ENCODE data around the gene BAD.

Gene BAD

DNA sequence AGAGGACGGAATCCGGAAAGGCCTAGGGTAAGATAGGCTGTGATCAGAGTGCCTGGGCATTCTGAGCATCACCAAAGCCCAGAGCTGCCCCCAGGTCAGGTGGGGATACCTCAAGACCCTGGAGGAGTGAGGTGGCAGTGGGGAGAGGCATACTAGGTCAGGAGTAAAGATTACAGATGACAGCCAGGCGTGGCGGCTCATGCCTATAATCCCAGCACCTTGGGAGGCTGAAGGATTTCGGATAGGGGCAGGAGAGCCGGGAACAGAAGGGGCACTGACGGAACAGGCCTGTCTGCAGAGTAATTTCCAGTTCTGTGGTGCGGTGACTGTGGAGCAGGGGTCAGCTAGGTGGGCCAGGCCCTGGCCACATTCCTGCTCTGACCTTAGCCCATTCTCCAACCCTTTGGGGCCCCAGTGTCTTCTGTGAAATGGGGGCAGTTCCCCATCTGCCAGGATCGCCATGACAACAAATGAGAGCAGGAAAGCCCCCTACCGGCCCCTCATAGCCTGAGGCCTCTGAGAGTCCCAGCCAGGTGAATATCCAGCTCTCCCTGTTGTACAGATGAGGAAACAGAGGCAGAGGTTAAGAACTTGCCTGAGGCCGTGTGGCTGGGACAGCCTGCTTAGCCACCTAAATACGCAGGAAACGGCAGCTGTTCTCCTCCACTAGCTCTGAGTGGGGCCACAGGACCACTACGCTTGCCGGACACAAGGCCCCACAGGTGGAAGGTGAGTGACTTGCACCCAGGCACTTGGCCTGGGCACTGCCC is 9.2 kb downstream of the BAD start:
- DNase-seq = no peak

DNA sequence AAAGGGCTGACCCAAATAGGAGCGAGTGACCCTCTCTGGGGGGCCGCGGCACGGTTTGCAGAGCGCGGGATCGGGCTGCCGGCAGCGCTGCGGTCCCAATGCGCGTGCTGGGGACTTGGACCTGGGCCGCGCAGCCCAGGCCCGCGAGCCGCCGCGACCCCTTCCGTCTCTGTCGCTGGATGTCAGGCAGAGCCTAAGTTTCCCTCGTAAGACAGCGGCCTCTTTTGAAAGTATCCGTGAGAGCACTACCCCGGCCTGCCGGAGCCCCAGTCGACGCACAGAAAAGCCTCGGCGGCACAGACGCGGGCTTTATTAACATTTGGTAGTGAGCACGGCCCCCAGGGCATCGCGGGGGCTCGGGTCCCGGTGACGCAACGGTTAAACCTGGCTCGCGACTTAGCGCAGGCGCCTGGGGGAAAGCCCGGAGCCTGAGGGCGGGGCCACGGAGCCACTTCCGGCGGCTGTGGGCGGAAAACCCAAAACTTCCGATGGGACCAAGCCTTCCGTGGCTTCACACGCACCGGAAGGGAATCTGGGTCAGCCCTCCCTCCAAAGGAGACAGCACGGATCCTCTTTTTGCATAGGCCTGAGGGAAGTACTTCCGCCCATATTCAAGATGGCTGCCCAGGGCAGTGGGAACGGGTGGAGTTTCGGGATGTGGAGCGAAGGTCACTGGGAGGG is 14.8 kb downstream of the BAD start:
- DNase-seq = peak; percentile 95

DNA sequence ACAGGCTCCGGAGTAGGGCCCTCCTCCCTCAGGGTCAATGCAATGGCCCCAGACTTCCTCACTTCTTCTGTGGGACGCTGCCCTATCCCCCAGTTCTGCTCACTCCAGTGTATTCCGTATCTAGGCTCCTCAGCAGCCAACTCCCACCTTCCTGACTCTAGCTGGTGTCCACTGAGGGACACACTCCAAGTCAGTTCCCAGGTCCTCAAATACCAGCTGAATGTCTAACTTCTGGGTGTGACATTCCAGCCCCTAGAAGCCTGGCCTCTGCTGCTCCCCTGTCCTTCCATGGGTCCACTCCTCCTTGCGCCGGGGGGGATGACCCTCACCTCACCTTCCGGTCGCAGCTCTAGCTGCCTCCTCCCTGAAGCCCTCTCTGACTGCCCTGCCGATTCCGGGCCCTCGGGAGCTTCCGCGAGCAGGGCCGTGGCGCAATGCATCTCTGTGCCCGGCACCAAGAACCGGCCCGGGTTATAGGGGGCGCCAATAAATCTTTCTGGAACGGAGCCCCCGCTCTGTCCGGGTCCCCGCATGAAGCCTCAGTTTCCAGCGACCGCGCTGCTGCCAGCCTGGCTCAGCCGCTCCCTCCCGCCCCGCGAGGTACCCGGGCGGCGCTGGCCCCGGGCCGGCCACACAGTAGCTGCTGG is 15.4 kb downstream of the BAD start:
- DNase-seq = no peak

DNA sequence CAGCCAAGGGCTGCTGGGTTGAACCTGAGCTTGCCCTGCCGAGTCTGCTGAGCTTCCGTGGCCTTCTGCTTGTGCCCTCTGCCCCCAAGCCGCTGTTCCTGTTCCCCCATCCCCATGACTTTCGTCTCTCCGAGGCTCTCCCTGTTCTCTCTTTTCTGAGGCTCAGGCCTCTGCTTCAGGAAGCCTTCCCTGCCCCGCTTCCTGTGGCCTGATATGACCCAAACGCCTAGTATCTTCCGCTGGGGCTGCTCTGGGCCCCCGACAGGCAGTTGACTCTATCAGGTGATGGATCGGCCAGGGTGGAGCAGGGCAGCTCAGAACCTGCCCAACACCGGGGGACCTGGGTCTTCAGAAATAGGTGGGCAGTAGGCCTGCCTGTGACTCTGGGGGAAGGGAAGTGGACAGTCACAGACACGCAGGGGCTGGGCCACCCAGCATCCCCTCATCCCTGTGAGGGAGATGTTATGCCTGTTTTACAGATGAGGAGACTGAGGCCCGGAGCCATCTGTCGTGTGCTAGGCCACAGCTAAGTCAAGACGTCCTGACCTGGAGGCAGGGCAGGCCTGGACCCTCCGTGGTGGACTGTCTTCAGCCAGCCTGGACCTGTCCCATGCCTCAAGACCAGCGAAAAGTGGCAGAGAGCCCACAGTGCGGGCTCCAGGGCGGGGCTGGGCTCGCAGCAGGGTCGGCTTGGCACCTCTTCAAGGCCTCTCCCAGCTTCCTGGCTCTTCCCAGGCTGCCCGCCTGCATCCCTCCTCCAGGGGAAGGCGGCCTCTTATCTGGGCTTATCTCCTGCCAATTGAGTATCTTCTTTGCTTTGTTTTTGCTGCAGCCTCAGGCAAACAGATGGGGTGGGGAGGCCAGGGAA is 16.2 kb downstream of the BAD start:
- DNase-seq = peak; percentile 68

DNA sequence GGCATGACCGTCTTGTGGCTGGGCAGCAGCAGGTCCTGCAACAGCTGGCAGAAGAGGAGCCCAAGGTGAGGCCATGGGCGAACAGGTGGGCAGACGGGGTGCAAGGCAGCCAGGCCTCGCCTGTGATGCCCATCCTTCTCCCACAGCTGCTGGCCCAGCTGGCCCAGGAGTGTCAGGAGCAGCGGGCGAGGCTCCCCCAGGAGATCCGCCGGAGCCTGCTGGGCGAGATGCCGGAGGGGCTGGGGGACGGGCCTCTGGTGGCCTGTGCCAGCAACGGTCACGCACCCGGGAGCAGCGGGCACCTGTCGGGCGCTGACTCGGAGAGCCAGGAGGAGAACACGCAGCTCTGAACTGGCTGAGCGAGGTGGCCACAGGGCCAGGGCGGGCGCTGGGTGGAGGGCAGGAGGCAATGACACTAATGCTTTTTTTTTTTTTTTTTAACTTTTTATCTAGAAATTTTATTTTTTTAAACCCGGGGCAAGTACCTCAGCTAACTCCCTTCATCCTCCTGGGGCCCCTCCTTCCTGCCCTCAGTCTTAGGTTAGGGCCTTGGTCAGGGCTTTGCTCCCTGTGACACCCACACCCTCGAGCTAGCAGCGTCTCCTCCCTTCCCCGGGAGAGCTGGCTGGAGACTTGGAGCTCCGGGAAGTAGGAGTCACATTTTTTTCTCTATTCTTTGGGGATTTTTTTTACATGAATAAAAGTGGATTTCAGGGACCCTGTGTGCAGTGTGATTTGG is 17.1 kb downstream of the BAD start:
- no peak for DNase-seq

DNA sequence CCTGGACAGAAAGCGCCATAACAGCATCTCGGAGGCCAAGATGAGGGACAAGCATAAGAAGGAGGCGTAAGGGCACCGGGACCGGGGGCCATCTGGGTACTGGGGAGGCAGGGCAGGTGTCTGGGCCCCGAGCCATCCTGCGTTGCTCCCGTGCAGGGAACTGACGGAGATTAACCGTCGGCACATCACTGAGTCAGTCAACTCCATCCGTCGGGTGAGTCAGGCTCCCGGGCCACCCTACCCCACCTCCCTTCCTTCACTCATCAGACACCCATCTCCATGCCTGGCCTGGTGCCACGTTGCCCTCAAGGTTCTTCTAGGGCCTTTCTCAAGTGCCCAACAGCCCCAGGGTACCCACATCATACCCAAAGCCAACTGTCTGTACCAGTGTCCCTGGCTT is 18.1 kb downstream of the BAD start:
- no peak for DNase-seq

- no peak for DNase-seq
These were observed 19.0 kb downstream of the BAD start for GRCh38 chr11:64265176-64266160.

GRCh38 chr11:64264371-64264852 is 20.1 kb downstream of the BAD start:
- no peak for DNase-seq

- no peak for DNase-seq
These were observed 20.5 kb downstream of the BAD start for GRCh38 chr11:64263947-64264317.

- no peak for DNase-seq
These were observed 21.2 kb downstream of the BAD start for GRCh38 chr11:64263021-64263946.

DNA sequence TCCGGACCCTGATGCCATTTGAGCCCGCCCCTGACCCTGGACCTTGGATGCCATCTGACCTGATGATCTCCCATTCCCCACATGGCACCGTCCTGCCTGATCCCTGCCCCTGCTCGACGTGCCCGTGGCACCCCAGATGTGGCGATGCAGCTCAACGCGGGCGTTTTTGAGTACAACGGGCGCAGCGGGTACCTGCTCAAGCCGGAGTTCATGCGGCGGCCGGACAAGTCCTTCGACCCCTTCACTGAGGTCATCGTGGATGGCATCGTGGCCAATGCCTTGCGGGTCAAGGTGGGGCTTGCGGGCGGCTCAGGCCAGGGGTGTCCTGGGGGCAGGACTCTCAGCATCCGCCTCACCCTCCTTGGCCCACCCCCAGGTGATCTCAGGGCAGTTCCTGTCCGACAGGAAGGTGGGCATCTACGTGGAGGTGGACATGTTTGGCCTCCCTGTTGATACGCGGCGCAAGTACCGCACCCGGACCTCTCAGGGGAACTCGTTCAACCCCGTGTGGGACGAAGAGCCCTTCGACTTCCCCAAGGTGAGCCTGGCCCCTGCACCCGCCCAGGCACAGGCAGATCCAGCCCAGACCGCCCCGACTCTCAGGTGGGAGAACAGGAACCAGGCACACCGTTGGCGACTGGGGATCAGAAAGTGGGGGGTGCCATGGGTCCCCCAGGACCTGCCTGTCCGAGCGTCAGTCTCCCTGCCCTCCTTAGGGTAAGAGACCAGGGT is 22.0 kb downstream of the BAD start:
- DNase-seq = no peak

GRCh38 chr11:64261556-64262080 is 22.8 kb downstream of the BAD start:
- DNase-seq = no peak

GRCh38 chr11:64260147-64260708 is 24.2 kb downstream of the BAD start:
- no peak for DNase-seq

DNA sequence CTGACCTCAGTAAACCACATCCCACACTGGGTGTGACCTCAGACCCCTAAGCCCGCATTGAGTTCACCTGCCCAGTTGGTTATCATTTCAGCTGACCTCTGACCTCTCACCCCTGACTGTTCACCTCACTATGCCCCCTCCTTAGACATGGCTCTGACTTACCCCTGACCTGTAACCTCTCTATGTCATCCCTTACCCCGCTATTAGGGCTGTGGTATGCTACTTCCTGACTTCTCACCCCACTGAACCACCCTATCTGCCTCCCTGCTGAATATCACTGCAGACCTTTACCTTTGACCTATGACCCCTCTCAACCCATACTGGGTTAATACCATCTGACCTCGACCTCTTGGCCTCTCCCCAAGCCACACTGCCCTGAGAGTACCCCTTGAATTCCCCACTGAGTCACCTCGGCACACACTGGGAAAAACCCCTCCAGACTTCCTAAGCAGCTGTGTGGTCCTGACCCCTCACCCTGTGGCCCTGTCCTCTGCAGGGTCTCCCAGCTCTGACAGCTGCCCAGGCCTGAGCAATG is 24.9 kb downstream of the BAD start:
- DNase-seq = no peak

DNA sequence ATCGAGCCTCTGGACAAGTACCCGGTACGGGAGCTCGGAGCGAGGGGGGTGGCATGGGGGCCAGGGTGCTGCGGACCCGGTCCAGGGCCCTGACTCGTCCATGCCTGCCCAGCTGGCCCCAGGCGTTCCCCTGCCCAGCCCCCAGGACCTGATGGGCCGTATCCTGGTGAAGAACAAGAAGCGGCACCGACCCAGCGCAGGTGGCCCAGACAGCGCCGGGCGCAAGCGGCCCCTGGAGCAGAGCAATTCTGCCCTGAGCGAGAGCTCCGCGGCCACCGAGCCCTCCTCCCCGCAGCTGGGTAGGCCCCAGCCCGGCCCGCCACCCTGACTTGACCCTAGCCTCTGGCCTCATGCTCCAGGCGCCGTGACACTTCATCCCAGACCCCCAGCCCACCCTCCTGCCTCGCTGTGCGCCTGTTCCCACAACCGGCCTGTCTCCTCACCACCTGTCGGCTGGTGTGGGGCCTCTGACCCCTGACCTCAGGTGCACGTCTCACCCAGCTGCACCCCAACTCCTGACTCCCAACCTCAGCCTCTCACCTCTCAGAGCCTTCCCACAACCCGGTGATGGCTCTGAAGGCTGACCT is 25.4 kb downstream of the BAD start:
- DNase-seq = no peak

DNA sequence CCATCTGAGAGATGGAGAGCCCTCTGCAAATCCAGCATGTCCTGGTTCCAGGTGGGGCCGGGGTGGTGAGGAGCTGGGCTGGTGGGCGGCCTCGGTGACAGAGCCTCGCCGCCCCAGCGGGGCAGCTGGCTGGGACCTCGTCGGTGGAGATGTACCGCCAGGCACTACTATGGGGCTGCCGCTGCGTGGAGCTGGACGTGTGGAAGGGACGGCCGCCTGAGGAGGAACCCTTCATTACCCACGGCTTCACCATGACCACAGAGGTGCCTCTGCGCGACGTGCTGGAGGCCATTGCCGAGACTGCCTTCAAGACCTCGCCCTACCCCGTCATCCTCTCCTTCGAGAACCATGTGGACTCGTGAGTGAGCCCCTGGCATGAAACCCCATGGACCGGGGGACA is 26.1 kb downstream of the BAD start:
- DNase-seq = no peak

DNA sequence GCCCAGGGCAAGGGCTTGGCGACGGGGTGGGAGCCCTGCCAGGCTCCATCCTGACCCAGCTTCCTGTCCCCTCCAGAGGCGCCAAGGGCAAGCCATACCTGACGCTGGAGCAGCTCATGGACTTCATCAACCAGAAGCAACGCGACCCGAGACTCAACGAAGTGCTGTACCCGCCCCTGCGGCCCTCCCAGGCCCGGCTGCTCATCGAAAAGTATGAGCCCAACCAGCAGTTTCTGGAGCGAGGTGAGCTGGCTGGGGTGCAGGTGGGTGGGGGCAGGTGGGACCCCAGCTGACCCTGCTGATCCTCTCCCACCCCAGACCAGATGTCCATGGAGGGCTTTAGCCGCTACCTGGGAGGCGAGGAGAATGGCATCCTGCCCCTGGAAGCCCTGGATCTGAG is 28.2 kb downstream of the BAD start:
- no peak for DNase-seq

Data from DMS 273 treated with DMSO at 0.1 percent for 48 hours (cell line).